ENCODE results near the gene AMBRA1.

The AMBRA1 gene

DNA sequence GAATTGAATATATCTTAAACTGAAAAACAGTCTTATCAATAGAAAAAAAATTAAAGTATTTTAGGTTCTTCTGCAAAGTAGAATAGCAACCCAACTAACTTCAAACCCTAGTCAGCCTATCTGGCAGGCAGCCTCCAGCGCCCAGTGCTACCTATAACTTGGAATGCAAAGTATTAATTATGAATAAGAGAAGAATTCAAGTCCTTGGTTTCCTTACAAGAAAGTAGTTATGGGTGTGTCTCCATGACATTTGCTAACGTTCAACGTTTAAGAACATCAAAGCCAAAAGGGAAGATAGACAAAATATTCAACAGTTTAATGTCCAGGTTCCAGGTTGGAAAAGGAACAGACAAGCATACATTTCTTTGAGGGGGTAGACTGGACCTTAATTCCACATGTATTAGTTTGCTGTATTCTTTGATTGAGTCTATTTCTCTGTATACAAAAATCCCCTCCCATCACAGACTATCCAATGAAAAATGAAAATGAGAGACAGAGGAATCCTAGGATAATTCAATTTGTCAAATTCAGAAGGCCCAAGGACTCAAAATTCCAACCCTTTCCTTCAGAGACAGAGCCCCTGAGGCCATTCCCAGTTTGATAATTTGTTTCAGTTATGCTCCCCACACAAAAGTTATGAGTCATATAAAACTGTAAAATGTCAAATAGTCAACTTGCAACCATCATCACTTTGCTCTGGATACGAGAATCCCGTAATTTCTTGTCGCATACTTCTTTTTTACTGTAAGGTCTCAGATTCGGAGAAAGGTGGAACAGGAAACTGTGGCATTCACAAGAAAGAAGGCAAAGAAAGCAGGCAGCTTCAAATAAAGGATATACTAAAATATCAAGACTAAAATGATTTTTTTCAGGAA, 118.5 kb downstream of the AMBRA1 start:
- no peak for DNase-seq (ENCODE audit: low spot score)

DNA sequence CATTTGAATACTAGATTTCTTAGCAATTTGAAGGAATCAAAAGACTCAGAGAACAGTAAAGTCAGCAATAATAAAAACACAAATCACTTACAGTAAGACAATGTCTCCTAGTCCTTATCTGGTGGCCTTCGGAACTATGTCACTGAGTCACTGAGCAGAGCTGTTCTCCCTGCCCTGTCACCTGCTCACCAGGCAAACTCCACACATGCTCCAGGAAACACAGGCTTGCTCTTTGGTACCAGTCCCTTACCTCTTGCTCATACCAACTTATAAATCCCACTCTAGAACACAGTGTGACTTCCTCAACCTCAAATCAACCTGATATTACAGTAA, 121.2 kb downstream of the AMBRA1 start:
- no peak for DNase-seq (ENCODE audit: low spot score)

DNA sequence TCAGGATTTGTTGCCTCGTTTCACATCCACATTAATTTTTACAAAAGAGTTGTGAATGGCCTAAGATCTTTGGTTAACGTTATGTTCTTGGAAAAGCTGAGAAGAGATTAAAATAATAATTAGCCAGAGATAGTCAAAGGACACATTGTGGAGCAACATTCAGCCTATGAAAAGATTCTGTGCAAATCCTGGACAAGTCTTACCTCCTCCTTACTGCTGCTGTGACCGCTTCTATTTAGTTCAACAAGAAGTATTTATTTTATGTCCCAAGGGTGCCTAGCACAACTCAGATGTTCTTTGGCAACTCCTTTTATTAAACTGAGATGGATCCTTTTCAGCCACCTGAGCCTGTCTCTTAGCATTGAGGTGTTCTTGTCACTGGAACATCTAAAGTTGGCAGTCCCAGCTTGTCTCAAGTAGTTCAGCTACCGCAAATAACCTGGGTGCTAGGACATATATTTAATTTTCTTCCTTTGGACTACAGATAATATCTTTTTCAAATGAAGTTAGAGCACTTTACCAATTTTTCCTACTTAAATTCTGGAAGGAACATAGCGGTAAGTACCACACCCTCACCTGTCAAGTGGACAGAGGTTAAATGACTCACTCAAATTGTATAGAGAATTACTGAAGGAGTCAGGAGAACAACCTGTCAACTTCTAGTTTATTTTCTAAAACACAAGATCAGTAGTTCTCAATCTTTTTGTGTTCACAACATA, 121.7 kb downstream of the AMBRA1 start:
- no peak for DNase-seq (ENCODE audit: low spot score)

DNA sequence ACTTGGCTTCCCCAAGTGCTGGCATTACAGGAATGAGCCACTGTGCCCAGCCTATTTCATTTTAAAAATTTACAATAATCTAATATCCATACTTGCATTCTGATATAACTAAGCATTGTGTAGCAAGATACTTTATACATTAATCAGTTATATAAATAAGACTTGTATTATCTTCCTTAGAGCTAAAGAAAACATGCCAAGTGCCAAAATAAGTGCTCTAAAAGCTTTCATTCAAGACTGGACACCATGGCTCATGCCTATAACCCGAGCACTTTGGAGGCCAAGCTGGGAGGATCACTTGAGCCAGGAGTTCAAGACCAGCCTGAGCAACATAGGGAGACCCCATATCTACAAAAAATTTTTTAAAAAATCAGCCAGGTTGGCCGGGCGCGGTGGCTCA, 123.9 kb downstream of the AMBRA1 start:
- no peak for DNase-seq (ENCODE audit: low spot score)

DNA sequence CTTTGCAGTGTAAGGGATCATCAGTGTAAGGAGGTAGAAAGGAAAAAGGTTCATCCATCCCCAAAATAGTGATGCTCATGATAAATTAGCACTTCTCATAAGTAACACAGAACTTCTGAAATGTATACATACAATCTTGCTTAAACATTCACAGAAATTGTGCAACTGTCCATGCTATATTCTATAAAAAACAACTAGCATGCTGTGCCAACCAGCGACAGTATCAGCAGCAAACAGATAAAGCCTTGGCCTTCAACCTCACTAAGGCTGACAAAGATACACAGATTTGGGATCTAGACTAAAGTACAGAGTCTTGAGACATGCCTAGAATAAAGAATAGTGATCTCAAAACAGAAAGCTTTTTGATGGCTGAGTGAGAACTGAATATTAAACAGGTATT, 128.1 kb downstream of the AMBRA1 start:
- no peak for DNase-seq (ENCODE audit: low spot score)

DNA sequence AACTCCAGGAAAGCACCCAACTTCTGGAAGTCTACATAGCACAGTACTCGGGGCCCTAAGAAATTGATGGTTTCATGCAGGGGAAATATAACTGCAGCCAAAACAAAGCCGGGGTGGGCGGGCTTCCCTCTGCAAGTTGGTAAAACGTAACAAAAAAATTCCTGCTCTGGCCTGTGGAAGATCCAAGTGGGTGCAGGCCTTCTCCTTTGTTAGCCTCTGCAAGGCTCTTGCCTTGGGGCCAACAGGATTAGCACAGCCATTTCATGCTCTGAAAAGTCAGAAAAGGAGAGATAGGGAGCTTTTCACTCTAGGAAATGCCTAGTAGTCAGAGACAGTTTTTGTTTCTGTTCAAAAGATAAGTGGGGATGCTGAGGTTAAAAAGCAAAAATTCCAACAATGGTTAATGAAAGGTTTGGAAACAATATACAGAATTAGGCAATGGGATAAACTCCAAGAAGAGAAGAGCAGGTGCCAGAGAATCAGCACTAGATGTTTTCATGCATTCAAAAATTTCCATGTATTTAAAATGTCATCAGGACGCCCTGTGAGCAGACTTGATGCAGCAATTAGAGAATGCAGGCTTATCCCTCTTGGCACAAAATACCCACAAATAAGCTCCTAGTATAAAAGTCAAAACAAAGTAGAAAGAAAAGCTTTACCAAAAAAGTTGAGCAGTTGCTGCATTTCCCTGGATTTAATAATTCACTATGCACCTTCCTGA, 130.0 kb downstream of the AMBRA1 start:
- DNase-seq (ENCODE audit: low spot score): no peak

DNA sequence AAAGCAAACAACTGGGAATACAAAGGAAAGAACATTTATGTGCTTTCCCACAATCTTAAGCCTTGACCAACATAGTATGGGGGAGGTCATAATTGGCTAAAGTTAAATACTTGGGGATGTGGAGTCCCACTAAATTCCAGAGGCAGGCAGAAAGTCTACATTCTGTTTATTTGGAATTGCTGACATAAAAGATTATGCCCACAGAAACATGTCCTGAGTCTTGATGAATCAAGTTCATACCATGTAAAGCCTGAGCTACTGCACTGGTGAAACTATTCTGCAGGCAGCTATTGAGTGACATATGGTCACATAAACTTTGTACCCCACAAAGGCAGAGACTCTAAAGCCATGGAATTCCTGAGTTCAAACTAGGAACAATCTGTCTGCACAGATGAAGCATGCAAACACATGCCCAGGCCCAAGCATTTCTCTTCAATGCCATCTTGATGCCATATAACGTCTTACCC, 132.3 kb downstream of the AMBRA1 start:
- no peak for DNase-seq (ENCODE audit: low spot score)

DNA sequence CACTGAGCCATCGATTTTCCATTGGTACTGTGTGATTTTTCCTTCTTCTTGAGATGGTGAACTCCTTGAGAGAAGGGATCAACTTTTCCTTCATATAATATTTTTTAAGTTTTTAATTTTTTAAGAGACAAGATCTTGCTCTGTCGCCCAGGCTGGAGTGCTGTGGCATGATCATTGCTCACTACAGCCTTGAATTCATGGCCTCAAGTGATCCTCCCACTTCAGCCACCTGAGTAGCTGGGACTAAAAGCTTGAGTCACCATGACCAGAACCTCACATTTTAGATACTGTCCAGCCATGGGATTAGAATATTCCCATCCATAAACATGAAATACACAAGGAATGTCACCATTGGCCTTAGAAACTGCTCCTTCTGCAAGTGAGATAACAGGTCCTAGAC, 135.3 kb downstream of the AMBRA1 start:
- no peak for DNase-seq (ENCODE audit: low spot score)

DNA sequence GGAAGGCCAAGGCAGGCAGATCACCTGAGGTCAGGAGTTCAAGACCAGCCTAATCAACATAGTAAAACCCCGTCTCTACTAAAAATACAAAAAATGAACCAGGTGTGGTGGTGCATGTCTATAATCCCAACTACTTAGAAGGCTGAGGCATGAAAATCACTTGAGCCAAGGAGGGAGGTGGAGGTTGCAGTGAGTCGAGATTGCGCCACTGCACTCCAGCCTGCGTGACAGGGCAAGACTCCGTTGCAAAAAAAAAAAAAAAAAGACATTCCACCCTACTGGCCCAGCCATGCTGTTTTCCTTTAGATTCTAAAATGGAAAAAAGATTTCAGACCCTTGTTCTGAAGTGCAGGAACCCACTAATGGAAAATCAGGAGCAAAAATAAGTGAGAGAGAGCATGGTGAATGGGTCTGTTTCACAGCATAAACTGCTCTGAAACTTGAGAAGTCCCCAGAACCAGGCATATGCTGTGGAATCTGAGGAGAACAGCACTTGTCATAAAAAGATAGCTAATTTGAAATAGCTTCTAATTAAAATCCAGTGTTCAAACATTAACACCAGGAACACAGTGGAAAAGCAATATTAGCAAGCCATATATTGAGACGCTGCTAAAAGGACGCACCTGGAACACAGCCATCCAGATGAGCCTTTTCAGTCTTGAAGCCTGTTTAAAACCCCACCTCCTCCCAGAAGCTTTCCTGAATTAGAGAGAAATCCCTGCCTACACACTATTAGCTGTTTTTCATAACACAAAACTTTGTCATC, 136.0 kb downstream of the AMBRA1 start:
- DNase-seq (ENCODE audit: low spot score): no peak

DNA sequence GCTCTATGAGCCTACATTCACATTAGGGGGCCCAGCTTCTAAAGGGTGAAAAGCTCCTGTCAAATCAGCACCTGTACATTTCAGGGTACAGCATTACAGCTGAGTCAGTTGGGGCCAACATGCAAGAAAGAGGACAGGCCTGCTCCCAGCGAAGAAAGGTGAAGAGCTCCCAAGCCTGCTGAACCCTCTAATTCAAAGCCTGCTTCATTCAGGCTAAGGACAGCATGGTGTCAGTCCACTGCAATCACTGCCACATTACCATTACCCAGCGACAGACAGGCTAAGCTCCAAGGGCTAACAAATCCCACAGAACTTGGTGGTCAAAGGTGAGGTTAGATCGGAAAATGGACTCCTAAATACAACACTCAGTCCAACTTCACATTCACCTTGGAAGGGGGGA, 136.8 kb downstream of the AMBRA1 start:
- no peak for DNase-seq (ENCODE audit: low spot score)

DNA sequence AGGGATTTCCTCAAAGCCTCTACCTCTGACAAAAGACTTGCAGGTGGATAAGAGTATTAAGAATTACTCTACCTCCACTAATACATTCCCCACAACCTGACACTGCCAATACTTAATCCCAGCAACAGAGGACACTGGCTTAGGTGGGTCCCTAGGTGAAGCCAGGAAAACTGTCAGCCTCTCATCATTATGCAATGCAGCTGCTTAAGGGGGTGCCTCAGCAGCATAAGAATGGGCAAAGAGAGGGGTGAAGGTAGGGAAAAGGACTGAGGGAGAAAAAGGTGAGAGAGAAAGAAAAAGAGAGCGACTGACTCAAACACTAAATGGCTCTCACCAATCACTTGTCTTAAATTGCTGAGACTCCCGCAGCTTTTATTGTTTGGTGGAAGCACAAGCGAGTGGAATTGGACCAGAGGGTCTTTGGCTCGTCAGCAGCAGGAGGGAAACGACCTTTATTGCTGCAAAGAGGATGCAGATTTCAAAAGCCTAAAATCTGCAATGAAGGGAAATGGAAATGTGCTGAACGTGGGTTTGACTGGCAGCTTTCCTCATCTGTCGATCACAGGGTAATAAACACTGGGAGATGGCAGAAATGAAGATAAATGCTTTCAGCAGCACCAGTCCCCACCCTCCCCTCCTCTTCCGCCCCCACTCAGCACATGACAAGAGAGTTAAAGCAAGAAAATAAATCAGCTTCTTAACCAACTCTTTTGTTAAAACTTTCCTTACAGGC, 137.4 kb downstream of the AMBRA1 start:
- DNase-seq (ENCODE audit: low spot score): no peak

DNA sequence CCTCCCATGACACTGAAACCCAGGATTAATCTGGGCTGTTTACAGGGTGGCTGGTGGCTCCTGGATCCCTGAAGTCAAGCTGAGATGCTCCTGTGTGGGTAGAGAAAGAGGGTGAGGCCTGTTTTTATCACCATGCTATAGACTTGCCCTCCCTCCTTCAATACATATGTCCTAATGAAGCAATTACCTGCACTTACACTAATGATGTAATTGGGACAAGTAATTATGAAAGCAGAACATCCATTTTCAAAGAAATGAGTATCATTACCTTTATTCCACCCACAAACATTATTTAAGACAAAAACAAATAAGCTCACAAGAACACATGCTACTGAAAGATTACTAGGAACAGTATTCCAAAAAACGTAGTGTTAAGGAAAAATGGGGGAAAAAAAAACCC, 138.0 kb downstream of the AMBRA1 start:
- no peak for DNase-seq (ENCODE audit: low spot score)

DNA sequence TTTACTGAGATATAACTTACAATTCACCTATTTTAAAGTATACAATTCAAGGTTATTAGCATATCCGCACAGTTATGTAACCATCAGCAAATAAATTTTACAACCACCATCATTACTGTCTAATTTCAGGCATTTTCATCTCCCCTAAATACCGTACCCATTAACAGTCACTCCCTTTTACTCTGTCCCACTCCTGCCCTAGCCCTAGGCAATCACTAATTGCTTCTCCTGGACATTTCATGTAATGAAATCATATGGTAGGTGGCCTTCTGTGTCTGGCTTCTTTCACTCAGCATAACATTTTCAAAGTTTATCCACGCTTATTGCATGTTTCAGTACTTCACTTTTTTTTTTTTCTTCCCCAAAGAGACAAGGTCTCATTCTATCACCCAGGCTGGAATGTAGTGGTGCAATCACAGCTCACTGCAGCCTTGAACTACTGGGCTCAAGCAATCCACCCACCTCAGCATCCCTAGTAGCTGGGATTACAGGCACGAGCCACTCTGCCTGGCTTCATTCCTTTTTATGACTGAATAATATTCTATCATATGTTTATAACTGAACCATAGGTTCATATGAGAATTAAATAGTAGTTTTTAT, 140.8 kb downstream of the AMBRA1 start:
- DNase-seq (ENCODE audit: low spot score): no peak

DNA sequence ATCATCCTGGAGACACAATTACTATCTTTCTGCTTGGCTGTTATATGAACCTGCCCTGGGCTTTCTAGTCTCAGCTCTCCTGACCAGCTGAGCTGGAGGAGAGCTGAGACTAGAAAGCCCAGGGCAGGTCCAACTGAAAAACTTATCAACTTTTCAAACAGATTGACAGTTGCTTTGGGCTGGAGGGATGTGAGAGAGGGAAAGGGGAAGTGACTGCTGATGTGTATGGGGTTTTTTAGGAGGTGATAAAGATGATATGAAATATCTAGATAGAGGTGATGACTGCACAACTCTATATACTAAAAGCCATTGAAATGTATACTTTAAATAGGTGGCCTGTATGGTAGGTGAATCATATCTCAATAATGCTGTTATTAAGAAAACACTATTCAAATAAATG, 142.1 kb downstream of the AMBRA1 start:
- no peak for DNase-seq (ENCODE audit: low spot score)

DNA sequence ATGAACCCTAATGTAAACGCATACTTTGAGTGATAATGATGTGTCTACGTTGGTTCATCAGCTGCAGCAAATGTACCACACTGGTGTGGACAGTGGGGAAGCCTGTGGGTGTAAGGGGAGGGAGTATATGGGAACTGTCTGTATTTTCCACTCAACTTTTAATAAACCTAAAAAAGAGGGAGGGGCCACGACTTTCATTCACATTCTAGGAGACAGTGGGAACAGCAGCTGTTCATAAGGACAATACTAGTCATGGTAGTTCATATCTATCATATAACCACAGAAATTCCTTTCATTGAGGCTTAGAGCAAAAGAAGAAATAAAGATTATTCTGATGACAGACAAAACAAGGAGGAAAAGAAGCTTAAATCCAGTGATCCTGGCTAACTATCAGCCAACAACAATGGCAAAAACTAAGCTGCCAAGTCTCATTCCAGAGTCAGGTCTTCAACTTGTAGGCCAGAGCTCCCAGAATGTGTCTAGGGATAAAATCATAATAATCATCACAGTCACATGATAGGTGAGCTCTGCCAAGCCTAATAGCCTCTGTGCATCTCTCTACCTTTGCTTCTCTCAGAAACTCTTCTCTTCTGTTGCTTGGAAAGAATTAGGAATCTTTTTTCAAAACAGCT, 142.9 kb downstream of the AMBRA1 start:
- peak; percentile 10 for DNase-seq (ENCODE audit: low spot score)

DNA sequence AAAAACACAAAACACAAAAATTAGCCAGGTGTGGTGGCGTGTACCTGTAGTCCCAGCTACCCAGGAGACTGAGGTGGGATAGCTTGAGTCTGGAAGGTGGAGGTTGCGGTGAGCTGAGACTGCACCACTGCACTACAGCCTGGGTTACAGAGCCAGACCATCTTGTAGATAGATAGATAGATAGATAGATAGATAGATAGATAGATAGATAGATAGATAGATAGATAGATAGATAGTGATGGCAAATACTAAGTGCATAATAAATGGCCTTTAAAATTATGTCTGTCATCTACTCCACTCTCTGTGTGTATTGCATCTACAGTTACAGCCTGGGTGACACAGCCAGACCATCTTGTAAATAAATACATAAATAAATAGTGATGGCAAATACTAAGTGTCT, 146.3 kb downstream of the AMBRA1 start:
- no peak for DNase-seq (ENCODE audit: low spot score)

DNA sequence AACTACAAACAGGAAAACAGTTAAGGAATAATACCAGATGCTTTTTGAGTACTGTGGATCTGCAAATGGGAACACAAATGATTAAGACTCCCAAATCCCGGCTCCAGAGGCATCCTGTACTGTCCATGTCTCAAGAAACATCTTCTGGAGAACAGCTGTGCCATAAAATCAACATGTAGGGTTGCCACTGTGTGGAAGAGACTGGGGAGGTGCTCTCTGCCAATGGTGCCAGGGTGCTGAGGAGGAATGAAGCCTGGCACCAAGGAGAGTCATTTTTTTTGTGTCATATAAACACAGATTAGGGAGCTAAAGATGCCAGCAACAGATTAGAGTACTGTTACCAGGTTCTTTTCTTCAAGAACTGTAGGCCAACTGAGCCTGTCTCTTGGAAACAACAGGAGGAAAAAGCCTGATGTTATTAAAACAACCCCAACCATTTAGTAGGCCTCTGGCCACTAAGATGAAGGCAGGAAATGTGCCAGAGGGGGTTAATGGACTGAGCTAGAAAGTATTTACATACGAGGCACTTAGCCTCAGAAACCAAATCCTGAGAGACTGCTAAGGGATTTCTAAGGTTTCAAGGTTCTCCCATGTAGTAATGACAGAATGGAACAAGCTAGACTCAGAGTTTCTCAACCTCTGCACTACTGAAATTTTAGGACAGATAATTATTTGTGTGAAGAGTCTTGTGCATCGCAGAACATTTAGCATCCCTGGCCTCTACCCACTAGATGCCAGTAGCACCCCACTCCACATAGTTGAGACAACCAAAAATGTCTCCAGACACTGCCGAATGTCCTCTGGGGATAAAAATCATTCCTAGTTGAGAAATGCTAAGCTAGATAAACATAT, 147.7 kb downstream of the AMBRA1 start:
- DNase-seq (ENCODE audit: low spot score): peak; percentile 11

DNA sequence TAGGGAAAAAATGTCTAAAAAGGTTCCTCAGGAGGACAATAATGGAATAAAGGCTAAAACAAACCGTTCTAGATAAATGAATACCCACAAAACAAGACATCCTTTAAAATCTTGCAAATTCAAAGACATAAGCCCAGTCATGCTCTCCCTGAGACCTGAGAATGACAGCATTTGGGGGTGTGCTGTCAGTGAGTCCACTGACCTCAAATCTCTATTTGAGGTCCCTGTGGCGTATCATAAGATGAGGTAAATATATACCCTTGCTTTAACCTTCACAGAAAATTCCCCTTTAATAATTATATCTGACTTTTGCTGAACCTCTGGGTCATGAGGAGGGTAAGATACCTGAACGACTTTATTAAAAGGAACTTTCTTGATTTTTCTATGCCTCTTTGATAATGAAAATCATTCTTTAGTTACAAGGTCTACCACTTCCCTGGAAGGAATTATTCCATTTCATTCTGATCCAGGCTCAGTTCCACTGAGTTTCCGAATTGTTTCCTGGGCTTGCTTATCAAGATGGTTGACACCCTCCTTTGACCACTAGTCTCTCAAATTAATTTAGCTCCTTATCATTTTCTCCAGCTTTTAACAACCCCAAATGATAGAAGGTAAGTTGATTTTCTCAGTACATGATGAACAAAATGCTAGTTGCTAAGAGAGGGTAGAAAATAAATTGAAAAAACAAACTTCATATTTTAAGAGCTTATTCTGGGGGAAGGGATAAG, 148.5 kb downstream of the AMBRA1 start:
- DNase-seq (ENCODE audit: low spot score): no peak

DNA sequence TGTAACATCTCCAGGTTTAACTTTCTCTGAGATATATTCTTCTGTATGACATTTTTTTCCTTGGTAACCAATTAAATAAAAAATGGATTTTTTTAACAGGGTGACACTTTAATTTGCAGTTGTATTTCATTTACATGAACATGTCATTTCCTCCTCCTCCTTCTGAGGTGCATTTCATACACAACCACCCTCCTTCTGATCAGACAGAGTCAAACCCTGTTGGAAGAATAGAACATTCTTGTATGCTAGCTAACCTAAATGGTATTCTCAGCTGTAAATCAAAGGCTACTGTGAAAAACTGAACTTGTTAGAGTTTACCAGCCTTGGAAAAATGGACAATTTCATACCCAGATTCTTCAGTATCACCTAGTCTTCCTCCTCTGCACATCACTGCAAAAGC, 149.5 kb downstream of the AMBRA1 start:
- DNase-seq (ENCODE audit: low spot score): no peak
